ENCODE data around the gene AHDC1.
"Not testable (repeated sequence)": the region's sequence is repeated elsewhere in the genome, so short reads cannot be mapped to it uniquely, and the experiment has no call there.

Gene AHDC1

DNA sequence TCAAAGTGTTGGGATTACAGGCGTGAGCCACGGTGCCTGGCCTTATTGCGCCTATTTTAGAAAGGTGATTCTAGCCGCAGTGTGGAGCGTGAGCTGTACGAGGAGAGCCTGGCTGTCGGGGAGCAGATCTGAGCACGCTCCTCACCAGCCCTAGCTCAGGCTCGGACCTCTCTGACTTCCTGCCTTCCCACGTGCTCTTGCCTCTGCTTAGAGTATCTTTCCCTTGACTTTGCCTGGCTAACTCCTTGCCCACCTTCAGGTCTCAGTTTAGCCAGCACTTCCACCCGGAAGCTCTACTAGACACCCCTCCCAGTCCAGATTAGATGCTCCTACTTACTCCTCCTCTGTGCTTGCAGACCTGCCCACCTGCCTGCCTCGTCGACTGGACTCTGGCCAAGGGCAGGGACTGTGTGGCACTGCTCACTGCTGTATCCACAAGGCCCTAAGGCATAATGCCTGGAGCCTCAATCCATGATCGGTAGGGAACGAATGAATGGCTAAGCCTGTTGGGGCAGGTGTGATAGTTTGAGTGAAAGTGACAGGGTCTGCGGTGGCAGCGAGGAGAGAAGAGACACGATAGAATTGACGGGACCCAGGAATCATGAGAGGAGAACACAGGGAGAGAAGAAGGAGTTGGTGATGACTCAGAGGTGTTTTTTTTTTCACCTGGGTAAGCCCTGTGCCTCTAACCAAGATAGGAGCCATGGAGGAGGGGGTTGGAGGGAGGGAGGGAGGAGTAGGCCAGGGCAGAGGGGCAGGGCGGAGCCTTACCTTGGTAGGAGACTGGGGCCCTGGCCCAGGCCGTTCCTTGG, 85.8 kb downstream of the AHDC1 start:
- DNase-seq (ENCODE audit: low read depth): no peak

DNA sequence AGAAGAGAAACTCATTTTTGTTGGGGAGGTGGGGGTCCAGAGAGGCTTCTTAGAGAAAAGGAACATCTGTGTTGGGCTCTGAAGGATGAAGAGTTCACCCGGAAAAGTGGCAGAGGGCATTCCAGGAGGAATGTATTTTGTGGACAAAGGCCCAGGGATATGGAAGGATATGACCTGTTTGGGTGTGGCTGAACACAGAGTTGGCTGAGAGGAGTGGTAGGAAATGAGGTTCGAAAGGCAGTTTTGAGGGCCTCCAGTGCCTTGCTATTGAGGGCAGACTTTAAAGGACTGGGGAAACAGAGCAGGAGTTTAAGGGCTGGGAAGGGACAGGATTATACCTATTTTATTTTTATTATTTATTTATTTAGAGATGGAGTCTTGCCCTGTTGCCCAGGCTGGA, 86.6 kb downstream of the AHDC1 start:
- DNase-seq (ENCODE audit: low read depth): no peak

DNA sequence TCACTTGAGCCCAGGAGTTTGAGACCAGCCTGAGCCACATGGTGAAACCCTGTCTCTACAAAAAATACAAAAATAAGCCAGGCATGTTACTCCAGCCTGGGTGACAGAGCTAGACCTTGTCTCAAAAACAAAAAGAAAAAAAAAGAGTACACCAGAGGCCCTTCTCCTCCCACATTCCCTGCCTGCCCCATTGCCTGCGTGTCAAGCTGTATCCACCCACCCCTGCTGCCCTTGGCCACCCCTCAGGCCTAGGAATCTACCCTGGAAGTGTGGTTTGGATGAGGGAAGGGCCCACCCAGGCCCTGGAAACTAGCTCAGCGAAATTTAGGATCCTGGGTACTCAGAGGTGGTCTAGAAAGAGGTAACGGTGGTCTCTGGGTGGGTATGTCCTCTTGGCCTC, 88.3 kb downstream of the AHDC1 start:
- no peak for DNase-seq (ENCODE audit: low read depth)

DNA sequence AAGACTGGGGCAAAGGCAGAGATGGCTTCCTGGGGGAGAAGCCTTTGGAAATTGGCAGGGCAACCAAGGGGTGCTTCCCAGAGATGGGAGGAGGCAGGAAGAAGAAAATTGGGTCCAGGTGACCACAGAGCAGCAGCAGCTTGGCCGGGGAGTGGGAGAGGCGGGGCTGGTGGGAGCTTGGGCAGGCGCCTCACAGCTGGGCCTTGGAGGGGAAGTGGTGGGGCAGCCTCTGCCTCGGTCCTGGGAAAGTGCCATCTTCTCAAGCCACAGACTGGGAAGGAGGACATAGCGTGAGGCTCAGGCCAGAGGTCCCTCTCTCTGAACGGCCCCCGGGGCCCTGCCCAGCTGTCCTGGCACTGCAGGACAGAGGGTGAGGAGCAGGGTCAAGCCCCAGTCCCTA, 90.0 kb downstream of the AHDC1 start:
- DNase-seq (ENCODE audit: low read depth): no peak

DNA sequence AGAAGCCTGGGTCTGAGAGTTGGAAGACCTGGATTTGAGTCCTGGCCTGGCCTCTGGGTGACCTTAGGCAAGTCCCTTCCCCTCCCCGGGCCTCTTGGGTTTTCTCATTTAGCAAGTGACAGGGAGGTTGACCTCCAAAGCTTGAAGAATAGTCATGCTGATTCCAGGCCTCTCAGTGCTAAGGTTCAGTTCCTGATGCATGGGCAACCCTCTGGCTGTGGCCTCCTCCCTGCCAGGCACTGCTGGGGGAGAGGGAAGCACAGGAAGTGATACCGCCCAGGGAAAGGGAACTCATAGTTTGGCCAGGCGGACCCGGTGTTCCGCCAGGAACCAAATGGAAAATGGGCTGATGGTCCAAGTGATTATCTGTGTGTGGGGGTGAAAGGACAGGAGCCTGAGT, 90.4 kb downstream of the AHDC1 start:
- DNase-seq (ENCODE audit: low read depth): no peak

DNA sequence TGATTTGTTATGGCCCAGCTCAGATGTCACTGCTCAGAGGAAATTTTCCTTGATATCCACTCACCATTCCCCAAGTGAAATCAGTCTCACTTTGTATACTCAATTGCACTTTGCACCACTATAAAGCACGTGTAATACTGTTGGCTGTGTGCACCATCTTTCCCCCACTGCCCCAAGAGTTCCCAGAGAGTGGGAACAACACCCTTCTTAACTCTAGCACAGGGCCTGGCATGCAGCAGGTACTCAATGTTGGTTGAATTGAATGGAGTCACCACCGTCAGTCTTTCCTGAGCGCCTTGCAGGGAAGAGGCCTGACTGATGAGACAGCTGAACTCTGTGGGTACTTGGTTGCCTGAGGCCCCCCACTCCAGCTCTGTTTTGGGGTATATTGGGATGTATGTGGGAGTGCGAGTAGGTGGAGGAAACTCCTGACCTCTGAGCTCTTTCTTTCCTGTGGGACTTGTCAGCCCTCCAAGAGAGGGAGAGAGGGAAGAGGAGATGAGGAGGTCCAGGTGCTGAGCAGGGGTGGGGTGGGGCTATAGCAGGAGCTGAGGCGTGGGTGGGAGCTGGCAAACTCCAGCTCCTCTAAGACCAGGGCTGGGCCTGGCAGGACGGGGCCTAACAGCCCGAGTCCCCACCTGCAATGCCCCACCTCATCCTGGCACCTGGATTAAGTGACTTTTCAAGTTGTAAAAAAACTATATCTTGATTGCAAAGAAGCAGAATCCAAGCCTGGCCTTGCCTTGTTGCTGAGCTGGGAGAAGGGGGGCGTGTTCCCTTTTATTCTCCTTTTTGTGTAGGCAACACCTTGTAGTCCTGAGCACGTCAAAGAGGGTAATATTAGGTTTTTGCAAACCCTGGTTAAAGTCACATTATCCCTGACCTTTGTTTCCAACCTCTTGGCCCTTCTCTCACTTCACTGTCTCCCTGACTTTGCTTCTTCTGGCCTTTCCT, 94.5 kb downstream of the AHDC1 start:
- no peak for DNase-seq (ENCODE audit: low read depth)

DNA sequence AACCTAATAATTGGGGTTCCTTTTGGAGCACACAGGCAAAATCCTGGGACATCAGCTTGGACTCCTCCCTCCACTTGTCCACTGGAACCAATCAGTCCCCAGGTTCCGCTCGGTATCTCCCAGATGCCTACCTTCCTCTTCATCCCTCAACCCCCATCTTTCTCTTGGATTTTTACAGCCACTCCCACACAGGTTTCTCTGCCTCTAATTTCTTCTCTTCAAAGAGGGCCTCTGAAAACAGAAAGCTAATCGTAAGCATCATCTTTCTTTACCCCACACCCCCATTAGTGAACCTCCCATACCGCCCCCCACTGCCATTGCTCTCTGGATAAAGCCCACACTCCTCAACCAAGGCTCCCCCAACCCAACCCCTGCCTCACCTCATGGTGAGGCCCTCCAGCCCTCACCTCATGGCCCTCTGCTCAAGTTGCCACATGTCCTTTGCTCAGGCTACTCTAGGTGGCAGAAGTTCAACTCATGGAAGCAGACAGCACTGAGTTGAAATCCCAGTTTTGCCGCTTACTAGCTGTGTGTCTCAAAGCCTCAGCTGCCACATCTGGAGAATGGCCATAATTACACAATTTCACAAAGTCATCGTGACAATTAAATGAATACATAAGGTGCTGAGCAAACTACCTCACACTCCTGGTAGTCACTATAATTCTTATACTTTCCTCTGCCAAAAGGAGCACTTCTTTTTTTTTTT, 95.8 kb downstream of the AHDC1 start:
- DNase-seq (ENCODE audit: low read depth): no peak

DNA sequence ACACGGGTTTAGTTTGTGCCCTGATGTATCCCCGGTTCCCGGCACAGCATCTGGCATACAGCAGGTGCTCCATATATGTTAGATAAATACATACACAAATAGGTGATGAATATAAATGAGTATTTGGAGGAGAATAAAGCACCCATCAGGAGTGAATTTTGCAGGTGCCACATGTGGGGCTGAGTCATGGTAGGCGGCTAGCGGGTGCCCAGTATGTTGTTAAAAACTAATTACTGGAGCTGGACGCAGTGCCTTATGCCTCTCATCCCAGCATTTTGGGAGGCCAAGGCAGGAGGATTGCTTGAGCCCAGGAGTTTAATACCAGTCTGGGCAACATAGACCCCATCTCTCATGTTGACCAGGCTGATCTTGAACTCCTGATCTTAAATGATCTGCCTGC, 97.2 kb downstream of the AHDC1 start:
- no peak for DNase-seq (ENCODE audit: low read depth)

DNA sequence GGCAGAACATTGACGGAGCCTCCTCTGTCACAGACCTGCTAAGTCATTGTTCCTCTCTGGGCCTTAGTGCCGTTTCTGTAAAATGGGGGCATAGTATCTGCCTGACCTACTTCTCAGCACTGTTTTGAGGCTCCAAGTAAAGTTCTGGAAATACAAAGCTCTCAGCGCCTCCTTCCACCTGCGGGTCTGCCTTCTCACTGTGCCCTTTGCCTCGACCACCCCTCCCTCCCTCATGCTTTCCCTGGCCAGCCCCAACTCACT, 98.6 kb downstream of the AHDC1 start:
- DNase-seq (ENCODE audit: low read depth): no peak

DNA sequence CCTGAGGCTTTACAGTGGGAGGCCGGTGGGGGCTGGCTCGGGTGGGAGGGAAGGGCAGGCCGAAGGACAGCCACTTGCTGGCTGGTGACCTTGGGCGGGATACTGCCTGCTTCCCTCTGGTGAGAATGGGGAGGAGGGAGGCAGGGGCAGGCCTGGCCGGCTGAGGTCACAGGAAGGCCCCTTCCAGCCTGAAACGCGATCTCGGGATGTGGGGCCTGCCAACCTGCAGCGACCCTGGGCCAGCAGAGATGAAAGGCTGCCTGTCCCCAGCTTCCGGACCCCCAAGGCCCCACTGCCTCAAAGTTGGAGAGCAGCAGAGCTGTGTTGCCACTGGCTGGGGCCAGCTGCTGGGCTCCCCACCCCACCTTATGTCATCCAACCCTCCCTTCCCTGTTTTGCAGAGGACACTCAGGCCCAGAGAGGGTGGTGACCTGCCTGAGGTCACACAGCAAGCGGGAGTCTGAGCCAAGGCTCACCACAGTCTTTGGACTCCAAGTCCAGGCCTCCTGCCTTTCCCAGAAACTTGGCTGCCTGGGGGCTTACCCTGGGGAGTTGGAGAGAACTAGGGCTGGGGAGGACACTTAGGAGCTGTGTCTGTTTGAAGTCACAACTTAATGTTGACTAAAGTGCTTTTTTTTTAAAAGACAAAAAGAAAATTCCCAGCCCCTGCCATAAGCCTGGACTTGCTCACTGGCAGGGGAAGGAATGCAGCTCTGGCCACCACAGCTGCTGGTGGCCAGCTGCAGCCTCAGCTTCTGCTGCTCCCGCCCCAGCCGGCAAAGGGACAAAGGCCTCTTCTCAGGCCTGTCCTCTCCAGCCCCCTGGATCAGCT, 99.1 kb downstream of the AHDC1 start:
- DNase-seq (ENCODE audit: low read depth): no peak

DNA sequence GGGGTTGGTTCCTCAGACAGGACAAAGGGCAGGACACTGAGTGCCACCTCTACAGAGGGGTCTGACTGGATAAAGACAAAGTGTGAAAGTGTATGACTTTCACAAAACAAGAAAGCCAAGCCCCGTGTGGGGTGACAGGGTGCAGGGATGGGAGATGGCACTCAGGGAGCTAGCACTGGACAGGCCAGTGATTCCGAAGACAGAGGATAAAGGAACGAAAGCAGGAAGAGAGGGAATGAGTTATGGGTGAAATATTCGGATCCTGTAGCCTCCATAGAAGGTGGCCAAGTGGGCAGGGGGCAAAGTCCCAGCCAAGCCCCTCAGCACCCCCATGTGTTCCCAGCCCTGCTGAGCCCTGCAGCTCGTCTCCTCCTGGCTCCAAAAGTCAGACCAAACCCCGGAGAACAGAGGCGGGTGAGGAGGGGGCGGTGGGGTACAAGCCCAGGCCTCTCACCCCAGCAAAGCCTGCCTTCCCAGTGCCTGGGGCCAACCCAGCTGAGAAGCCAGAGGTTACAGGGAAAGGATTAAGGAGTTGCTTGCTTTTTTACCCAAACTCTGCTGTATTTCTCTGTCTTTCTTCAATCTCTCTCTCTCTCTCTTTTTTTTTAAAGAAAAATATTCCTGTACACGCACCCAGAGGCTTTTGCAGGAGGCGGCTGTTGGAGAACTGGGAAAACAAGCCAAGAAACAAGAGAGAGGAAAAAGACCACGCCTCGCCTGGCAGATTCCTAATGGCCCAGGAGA, 99.9 kb downstream of the AHDC1 start:
- DNase-seq (ENCODE audit: low read depth): no peak

DNA sequence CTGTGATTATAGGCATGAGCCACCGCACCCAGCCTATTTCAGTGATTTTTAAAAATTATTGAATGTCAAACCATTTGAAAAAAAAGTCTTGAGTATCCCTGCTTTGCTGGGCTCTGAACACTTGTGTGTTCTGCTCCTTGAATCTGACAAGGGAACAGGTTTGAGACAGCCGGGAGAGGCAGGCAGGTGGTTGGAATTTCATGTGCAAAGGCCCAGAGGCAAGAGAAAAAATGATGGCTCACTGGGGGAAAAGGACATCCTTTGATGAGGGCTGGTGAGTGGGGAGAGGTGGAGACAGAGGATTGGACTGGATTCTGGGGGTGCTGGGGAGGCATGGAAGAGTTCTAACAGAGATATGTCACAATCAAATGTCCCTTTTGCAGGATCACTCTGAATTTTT, 100.9 kb downstream of the AHDC1 start:
- no peak for DNase-seq (ENCODE audit: low read depth)

DNA sequence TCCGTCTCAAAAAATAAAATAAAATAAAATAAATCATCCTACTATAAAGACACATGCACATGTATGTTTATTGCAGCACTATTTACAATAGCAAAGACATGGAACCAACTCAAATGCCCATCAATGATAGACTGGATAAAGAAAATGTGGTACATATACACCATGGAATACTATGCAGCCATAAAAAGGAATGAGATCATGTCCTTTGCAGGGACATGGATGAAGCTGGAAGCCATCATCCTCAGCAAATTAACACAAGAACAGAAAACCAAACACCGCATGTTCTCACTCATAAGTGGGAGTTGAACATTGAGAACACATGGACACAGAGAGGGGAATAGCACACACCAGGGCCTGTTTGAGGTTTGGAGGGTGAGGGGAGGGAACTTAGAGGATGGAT, 102.8 kb downstream of the AHDC1 start:
- not testable (repeated sequence) for DNase-seq (ENCODE audit: low read depth)

DNA sequence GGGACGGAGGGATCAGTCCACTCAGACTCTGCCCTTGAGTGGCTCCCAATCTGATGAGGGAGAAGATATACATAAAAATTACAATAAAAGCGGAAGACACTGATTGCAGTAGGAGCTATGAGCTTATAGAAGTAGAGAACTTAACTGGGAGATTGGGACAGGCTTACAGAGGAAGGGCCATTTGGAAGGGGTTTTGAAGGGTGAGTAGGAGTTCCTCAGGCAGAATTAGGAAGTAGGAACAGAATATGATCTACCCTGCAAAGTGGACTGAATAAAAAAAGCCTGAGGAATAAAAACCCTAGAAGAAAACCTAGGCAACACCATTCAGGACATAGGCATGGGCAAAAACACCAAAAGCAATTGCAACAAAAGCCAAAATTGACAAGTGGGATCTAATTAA, 104.8 kb downstream of the AHDC1 start:
- no peak for DNase-seq (ENCODE audit: low read depth)

DNA sequence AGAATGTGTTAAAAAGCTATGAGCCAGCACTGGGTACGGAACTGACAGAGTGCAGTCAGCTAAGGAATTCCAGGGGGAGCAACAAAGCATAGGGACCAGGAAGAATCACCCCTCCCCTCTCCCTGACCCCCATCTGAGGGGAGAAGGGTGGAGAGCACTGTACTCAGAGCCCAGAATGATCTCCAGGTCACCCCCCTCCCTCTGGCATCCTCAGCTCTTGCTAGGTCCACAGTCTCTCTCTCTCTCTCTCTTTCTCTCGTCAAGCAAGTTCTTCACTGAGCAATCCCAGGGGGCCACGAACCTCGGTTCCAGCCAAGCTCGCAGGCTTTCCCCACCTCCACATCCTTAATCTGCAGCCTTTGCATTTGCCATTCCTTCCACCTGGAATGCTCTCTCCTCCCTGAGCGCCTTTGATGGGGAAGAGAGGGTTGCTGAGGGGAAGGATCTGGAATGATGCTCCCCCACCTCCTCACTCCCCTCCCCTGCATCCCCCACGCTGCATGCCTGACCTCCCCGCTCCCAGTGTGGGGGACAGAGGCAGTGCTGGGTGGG, 107.3 kb downstream of the AHDC1 start:
- DNase-seq (ENCODE audit: low read depth): no peak

DNA sequence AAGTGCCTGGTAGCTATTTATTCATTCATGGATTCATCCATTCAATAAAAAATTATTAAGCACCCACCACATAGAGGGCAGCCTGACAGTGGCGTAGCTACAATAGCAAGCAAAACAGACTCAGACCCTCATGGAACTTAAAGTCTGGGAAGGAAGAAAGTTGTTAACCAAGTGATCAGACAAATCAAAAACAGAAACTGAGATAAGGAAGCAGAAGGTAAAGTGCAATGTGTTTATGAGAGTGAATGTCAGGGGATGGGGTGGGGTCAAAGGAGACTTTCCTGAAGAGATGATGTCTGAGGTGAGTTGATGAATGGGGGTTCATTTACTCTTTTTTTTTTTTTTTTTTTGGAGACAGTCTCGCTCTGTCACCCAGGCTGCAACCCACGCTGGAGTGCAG, 111.1 kb downstream of the AHDC1 start:
- DNase-seq (ENCODE audit: low read depth): no peak

DNA sequence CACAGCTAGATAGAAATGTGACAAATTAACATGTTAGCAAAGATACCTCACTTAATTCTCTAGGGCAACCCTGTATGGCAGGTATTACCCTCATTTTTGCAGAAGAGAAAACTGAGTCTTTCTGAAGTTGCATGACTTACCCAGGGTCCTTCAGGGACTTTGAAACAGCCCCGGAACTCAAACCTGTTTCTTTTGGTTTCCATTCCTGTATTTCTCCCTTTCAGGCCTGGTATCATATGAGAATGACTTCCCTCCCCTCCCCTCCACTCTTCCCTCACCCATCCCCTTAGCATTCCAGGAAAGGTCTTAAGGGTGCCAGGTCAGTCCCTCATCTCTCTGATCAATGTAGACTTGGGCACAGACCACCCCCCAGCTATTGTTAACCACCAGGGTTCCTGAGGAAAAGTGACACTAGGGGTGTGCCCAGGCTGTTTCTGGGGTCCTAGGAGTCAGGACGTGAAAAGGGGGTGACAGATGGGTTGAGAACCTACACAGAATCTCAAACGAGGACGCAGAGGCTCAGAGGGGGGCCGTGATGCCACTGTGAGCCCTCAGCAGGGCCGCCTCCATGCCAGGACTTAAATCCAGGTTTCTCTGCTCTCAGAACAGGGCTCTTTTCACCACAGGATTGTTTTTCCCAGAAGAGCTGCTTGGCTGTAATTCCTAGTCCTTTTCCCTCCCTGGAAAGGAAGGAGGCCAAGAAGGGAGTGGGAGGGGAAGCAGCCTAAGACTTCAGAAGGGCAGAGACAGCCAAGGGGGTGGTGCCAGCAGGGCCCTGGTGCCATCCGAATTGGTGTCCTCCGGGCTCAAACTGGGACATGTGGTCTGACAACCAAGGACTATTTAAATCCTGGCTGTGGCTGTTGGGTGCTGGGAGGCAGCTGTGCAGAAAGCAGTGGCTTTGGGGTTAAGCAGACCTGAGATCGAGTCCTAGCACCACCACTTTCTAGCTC, 111.9 kb downstream of the AHDC1 start:
- no peak for DNase-seq (ENCODE audit: low read depth)

DNA sequence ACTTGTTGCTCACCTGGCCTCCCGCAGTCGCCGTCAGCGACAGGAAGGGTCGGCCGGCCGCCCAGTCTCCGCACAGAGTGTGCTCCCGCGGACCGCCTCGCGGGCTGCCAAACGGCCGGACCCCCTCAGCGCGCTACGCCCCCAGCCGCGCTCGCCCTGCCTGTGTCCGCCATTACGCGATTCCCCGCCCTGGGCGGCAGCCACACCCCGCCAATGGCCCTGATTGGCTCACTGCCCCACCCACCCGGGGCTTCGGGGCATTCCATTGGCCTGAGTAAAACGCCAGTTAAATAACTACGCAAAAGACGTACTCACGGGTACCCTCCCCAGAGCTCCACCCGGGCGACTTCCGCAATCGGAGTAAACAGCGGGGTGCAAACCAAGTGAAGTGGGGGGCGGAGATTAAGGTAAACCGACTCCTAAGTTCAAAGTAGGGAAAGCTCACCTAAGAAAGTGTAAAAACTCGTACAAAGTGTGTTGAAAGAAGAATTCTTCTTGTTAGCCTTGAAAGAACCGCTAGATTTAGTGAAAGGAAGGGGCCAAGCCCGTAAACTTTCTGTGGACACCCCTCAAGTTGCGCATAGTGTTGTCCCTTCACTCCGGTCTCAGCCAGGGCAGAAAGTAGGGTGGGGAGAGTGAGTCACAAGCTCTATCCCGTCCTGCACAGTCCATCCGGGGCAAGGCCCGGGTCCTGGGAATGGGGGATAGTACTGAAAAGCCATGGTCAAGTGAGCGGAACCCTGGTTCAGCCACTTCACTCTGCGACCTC, 113.8 kb downstream of the AHDC1 start, which contains the start of gene WASF2:
WASF2 (minus strand) TSS at position 195 of the 769 bp plus-strand sequence. CDS start 61,277 bp downstream, outside the sequence.
- peak; percentile 94 for DNase-seq (ENCODE audit: low read depth)

DNA sequence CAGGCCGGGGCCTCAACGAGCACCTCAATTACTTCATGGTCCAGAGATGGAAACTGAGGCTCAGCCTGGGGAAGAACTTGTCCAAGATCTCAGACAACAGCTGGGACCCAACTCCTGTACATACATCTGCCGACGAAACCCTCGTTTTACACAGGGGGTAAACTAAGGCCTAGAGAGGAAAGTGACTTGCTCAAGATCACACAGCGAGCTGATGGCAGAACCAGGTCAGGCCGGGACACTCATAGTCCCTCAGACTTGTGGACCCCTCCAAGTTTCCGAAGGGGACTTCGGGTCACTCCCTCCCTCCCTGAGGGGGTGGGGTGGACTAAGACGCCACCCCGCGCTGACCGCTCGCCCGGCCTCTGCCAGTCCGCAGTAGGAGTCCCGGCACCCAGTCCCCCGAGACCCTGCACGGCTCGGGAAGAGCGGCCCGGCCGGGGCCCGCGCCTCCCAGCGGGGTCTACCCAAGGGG, 114.4 kb downstream of the AHDC1 start:
- no peak for DNase-seq (ENCODE audit: low read depth)
